HG02852 (cell line): ENCODE measurements around the gene ARHGAP40.

Experiments
- ATAC-seq: cut with Tn5 transposase; IDR thresholded peaks from one replicate; pipeline ENCODE4 v1.9.1; 2021; ENCODE audit warnings: mild to moderate bottlenecking, moderate library complexity; ENCODE audit not compliant: unreplicated experiment

The ARHGAP40 gene

DNA sequence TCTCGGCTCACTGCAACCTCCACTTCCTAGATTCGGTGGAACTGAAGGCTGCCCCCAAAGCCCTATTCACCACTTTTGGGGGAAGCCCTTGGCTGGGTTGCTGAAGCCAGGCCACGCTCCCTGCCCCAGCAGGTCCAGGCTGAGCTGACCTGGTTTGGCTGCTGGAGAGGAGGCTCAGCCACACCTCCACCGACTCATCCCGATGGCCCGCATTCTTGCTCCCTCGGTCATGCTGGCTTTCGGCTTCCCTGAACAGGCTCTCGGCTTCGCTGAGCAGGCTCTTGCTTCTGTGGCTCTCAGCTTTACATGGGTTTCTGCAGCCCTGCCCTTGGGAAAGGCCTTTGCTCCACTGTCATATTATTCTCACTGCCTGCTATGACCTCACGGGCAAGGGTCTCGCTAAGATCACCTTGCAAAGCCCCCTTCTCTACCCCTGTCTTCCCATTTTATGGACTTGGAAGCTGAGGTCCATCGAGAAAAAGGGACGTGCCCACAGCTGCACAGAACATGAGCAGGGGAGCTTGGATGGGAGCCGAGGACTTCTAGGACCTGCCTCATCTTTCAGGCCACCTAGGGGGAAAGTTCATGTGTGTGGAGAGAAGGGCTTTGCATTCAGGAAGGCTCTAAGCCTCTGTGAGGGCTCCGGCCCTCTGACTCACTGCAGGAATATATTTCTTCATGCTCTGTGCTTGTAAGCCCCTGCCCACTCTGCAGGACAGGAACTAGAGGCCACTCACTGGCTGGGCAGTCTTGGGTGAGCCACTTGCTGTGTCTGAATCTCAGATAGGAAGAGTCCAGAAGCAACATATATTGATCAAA, 15.6 kb downstream of the ARHGAP40 start:
- no peak for ATAC-seq

- no peak for ATAC-seq
Observed at GRCh38 chr20:38617830-38618196, 16.2 kb downstream of the ARHGAP40 start.

GRCh38 chr20:38620441-38620840, 18.8 kb downstream of the ARHGAP40 start:
- ATAC-seq, result no peak

DNA sequence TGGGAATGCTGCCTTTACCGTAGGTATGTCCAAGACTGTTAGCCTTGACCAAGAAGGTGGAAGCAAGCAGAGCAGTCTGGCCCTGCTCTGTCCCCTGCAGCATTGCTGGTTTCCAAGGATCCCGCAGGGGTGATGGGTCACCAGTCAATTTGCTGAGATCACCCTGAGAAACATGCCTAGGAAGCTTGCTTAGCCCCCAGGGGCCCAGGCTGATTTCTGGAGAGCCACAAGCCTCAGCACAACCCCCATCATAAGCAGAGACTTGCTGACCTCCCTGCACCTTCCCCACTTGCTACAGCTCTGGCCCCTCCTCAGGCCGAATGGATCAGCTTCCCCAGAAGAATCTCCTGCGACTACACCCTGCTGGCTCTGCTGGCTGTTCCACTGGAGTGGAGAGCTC, 21.5 kb downstream of the ARHGAP40 start:
- ATAC-seq, result no peak

GRCh38 chr20:38624084-38624483, 22.5 kb downstream of the ARHGAP40 start:
- no peak for ATAC-seq

DNA sequence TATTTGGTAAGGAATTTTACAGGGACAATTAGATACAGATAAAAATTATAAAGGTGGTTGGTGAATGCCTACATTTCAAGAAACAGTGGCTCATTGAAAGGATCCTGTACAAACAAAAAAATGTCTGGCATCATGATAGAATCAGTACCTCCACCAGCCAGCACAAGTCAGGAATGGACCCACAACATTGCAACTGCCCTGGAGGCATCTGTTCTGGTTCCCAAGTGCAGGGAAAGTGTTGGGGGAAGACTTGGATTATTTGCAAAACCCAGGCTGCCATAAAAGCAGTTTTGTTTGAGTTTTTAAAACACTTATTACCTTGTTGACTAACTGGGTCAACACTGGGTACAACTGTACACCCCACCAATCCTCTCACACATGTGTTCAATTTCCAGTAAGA, 24.3 kb downstream of the ARHGAP40 start:
- ATAC-seq, result no peak

DNA sequence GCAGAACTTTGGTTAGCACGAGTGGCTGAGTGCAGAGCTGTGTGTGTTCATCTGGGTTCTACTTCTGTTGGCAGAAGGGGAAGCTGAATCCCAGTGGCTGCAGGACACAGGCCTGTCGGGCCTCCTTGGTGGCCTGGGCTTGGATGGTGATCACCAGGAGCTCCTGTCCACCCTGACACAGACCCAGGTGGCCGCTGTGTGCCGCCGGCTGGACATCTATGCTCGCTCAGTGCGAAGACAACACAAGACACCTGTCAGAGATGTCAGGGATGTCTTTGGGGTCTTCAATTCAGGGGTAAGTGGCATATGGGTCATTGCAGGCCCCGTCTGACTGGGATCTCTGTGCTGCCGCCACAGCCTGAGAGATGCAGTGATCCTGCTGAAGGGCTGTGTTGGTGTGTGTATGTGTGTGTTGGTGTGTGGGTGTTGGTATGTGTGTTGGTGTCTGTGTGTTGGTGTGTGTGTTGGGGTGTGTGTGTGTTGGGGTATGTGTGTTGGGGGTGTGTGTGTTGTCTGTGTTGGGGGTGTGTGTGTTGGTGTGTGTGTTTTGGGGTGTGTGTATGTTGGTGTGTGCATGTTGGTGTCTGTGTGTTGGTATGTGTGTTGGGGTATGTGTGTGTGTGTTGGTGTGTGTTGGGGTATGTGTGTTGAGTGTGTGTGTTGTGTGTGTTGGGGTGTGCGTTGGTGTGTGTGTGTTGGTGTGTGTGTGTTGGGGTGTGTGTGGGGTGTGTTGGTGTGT, 25.5 kb downstream of the ARHGAP40 start:
- ATAC-seq, result no peak

- ATAC-seq, result no peak
Observed at GRCh38 chr20:38628580-38629470, 27.2 kb downstream of the ARHGAP40 start.

DNA sequence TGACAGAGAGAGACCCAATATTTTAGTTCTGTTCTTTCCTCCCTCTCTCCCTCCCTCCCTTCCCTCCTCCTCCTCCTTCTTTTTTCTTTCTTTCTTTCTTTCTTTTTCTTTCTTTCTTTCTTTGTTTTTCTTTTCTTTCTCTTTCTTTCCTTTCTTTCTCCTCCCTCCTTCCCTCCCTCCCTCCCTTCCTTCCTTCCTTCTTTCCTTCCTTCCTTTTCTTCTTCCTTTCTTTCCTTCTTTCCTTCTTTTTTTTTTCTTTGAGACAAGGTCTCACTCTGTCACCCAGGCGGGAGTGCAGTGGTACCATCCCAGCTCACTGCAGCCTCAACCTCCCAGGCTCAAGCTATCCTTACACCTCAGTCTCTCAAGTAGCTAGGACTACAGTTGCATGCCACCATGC, 28.4 kb downstream of the ARHGAP40 start:
- ATAC-seq, result no peak

GRCh38 chr20:38630727-38631126, 29.1 kb downstream of the ARHGAP40 start:
- ATAC-seq, result no peak

- ATAC-seq, result no peak
Observed at GRCh38 chr20:38631155-38632022, 29.8 kb downstream of the ARHGAP40 start.

DNA sequence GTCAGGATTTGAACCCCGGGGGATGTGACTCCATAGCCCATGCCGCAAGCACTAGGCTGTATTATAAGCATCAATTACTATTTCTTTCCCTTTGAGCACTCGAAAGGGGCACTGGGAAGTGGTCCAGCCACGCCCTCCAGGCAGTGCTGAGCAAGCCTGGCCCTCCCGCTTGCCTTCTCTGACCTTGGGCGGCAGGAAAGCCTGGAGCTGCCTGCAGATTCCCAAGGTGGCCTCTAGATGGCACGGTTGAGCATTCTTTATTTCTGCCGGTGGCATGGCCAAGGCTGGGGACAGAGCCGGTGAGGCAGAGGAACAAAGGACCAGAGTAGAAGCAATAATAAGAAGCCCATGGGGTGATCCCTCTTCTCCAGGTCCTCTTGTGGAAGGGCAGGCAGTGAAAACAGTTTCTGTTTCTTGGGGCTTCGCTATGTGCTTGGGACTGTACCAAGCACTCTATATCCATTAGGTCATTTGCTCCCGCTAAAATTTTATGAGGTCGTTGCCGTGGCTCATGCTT, 32.0 kb downstream of the ARHGAP40 start:
- ATAC-seq, result no peak

DNA sequence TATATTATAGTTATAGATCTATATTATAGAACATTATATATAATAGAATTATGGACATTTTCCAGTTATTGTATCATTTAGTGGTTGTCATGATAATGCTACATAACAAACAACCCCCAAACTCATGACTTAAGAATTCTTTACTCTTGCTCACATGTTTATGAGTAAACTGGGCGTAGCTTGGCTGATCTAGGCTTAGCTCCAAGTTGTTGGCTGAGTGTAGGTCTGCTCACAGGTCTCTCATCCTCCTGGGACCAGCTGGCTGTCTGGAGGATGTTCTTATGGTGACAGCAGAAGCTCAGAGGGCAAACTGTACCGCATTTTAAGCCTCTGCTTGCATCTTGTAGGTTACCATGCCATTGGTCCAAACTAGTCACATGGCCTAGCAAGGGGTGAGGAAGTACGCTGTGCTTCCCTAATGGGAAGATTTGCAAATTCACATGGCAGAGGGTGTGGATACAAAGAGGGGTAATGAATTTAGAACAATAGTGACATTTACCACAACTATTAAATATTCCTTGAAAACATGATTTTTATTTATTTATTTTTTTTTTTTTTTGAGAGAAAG, 34.2 kb downstream of the ARHGAP40 start:
- ATAC-seq, result no peak

- no peak for ATAC-seq
Observed at GRCh38 chr20:38640521-38640920, 38.9 kb downstream of the ARHGAP40 start.

- no peak for ATAC-seq
Observed at GRCh38 chr20:38642498-38642897, 40.9 kb downstream of the ARHGAP40 start.

DNA sequence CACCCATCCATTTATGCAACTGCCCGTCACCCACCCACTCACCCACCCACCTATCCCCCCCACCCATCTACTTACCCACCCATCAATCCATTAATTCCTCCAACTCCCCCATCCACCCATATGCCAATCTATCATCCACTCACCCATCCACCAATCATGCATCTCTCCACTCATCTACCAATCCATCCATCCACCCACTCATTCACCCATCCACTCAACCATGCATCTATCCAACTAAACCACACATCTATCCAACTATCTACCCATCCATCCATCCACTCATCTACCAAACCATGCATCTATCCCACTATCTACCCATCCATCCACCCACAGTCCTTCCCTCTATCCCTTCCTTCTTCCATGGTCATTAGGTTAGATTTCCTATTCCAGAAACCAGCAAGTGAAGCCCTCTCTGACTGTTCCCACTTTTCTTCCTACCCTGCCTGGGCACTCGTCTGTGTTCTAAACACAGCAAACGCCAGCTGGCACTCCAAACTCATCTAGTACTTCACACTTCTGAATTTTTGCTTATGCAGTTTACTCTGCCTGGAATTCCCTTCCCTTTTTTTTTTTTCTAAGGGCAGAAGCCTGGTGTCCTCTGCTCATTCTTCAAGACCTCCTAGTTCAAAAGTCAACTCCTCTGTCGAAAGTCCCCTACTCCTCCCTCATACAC, 43.1 kb downstream of the ARHGAP40 start:
- ATAC-seq, result no peak

DNA sequence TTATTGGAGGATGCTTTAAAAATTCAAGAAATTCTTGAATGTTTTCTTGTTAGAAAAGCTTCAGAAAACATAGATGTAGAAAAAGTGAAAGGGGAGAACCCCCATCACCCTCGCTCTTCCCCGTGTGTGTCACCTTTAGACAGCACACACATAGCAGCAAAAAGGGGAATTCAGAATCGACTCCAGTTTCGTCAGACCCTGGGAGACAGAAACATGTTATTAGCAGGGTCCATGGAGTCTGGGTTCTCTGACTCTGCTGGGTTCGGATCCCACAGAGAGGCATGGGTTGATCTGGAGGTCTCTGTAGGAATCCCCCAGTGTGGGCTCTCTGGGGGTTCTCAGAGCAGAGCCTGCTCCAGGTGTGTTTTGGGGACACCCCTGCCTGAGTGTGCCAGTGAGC, 43.7 kb downstream of the ARHGAP40 start:
- no peak for ATAC-seq

DNA sequence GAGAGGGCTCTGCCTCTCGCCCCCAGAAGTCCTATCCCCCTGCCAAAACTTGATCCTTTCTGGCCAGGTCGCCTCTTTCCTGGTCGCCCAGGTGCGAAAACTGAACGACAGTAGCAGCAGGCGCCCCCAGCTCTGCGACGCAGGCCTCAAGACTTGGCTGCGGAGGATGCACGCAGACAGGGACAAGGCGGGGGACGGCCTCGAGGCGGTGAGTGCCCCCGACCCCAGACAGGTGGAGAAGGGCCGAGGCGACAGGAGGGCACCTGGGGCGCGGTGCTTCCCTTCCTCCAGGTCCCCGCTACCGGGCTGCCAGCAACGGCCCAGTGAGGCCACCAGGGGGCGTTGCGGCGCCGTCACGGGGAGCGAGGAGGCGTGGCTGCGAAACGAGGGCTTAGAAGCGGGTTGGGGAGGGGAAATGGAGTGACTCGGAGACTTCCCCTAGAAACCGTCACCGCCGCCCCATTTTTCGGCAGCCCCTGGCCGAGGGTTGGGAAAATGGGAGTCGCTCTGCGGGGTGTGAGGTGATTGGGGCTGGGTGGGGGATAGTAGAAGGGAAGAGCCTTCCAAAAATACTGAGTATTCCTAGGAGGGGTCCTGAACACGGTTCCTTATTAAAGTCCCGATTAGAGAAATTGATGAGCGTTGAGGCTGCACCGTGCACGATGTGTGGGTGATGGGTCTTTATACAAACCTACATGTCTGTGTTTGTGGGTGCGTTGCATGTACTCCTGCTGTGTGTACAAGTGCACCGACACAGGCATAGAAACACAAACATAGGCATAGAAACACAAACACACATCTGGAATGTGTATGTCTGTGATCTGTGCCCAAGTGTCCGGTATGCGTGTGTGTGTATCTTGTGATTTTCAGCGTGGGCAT, 44.6 kb downstream of the ARHGAP40 start:
- ATAC-seq, result peak; percentile 85
